Measurements from ENCODE around the gene PRKG1. TPM values are rescaled to one million over a fixed set of nuclear protein-coding genes. Genes with fewer than 3 reads are reported as not detected.

Gene PRKG1
- total RNA-seq, 1 donor from 2014 or later: 26.4 TPM

DNA sequence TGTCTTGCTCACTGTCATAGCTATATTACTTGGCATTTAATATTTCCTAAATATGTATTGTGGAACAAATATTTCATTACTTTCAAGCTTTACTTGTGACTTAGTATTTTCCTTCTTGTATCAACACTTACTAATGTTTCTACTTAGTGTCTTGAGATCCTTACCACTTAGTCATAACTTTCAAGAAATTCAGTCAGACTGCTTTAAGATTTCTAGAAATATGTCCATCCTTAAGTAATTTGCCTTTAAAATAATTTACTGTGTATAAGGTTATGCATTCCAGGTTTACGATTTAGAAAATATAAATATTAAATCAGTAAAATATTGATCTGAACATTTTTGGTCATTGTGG, 712.4 kb downstream of the PRKG1 start:
- no peak overlapping the region for H3K4me3 ChIP-seq
- H3K36me3 Mint-ChIP-seq: no peaks in the 10 kb centered on the region
- no peak overlapping the region for H2AFZ ChIP-seq (replicated peaks)
- no peaks in the 10 kb centered on the region for H4K20me1 ChIP-seq (ENCODE audit: low read depth)
- no peak overlapping the region for H3K4me2 ChIP-seq
- DNase-seq (ENCODE audit: low spot score): no peak
- H3K4me3 Mint-ChIP-seq: no peak overlapping the region
- no peak overlapping the region for H3K9ac ChIP-seq
- peaks cover 6% of the 10 kb centered on the region for H3K9me3 Mint-ChIP-seq
- peaks cover 16% of the 10 kb centered on the region for H3K4me1 Mint-ChIP-seq
- H3K79me2 ChIP-seq (ENCODE audit: low read depth): no peaks in the 10 kb centered on the region
- H3K36me3 ChIP-seq: no peaks in the 10 kb centered on the region
- no peaks in the 10 kb centered on the region for H3K27me3 Mint-ChIP-seq (ENCODE audit: insufficient read depth, low read depth)
- no peaks in the 10 kb centered on the region for H3K27me3 ChIP-seq
- TF ChIP-seq, protein P1, sequence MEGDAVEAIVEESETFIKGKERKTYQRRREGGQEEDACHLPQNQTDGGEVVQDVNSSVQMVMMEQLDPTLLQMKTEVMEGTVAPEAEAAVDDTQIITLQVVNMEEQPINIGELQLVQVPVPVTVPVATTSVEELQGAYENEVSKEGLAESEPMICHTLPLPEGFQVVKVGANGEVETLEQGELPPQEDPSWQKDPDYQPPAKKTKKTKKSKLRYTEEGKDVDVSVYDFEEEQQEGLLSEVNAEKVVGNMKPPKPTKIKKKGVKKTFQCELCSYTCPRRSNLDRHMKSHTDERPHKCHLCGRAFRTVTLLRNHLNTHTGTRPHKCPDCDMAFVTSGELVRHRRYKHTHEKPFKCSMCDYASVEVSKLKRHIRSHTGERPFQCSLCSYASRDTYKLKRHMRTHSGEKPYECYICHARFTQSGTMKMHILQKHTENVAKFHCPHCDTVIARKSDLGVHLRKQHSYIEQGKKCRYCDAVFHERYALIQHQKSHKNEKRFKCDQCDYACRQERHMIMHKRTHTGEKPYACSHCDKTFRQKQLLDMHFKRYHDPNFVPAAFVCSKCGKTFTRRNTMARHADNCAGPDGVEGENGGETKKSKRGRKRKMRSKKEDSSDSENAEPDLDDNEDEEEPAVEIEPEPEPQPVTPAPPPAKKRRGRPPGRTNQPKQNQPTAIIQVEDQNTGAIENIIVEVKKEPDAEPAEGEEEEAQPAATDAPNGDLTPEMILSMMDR (IDR thresholded peaks at IDR 0.05): no peak
- no peak for TF ChIP-seq EZH2phosphoT487 (IDR thresholded peaks at IDR 0.05)
- TF ChIP-seq EZH2 (IDR thresholded peaks at IDR 0.05): no peak
- peaks cover 15% of the 10 kb centered on the region for H3K4me1 ChIP-seq
- H3K27ac Mint-ChIP-seq: no peak overlapping the region
- H3K9me3 ChIP-seq (ENCODE audit: low read depth): peaks cover 3% of the 10 kb centered on the region
- H3K27ac ChIP-seq: no peak overlapping the region
- H3F3A ChIP-seq (ENCODE audit: low read depth): peaks cover 10% of the 10 kb centered on the region

DNA sequence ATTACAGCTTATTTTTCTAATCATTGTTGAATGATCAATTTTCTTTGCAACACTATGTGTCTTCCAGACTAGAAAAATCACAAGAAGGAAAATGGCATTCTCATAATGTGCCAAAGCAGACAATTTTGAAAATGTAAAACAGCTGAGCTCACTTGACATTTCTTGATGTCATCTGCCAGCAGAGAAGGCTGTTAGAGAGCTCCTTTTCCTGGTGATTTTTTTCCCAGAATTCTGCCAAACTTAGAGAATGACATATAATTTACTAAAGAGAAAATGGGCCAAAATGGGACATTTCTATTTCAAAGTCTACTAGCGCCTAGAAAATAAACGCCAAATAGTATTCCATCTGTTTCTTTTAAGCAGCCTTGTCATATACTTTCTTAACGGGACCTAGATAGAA, 714.0 kb downstream of the PRKG1 start:
- H3K4me3 Mint-ChIP-seq: no peak overlapping the region
- H3F3A ChIP-seq (ENCODE audit: low read depth): peaks cover 6% of the 10 kb centered on the region
- no peak overlapping the region for H3K27ac ChIP-seq
- H3K27me3 Mint-ChIP-seq (ENCODE audit: insufficient read depth, low read depth): no peaks in the 10 kb centered on the region
- no peak overlapping the region for H3K9ac ChIP-seq
- no peaks in the 10 kb centered on the region for H3K79me2 ChIP-seq (ENCODE audit: low read depth)
- no peaks in the 10 kb centered on the region for H3K27me3 ChIP-seq
- no peak overlapping the region for H3K4me3 ChIP-seq
- no peak overlapping the region for H3K27ac Mint-ChIP-seq
- H3K9me3 ChIP-seq (ENCODE audit: low read depth): peaks cover 8% of the 10 kb centered on the region
- no peak for DNase-seq (ENCODE audit: low spot score)
- H3K9me3 Mint-ChIP-seq: peaks cover 12% of the 10 kb centered on the region
- H3K4me1 Mint-ChIP-seq: peaks cover 14% of the 10 kb centered on the region
- H3K4me1 ChIP-seq: peaks cover 12% of the 10 kb centered on the region
- no peaks in the 10 kb centered on the region for H4K20me1 ChIP-seq (ENCODE audit: low read depth)
- TF ChIP-seq, protein P1 (IDR thresholded peaks at IDR 0.05): no peak
- H3K36me3 ChIP-seq: peaks cover 5% of the 10 kb centered on the region
- no peak overlapping the region for H3K4me2 ChIP-seq
- H2AFZ ChIP-seq (replicated peaks): no peak overlapping the region
- H3K36me3 Mint-ChIP-seq: no peaks in the 10 kb centered on the region

DNA sequence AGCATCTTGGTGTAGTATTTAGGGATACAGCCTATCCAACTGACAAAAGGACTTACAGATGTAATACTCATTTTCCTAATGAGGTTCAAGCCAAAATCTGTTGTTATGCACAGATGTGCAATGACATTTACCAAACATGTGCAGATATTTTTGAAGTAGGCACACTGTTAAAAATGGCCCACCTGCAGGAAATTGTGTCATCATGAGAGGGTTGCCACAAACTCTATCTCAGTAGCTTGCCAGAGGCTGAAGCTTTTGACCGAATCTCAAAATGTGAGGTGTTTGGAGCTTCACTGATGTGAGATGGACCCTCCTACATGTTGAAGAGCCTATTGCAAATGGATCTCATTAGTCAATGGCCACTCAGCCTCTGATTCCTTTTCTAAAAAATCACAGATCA, 714.8 kb downstream of the PRKG1 start:
- Mint-ChIP-seq H3K27ac (no peak overlapping the region), H3K9me3 (peaks cover 15% of the 10 kb centered on the region)

More for the DNA sequence above, 714.8 kb downstream of the PRKG1 start:
- Histone ChIP-seq H3K4me3 (no peak overlapping the region), H3K79me2 (ENCODE audit: low read depth) (no peaks in the 10 kb centered on the region), H3K27ac (no peak overlapping the region), H3K9ac (no peak overlapping the region), H3K27me3 (no peaks in the 10 kb centered on the region), H3K36me3 (peaks cover 5% of the 10 kb centered on the region), H3F3A (ENCODE audit: low read depth) (peaks cover 3% of the 10 kb centered on the region), H4K20me1 (ENCODE audit: low read depth) (no peaks in the 10 kb centered on the region), H3K4me2 (no peak overlapping the region), H3K9me3 (ENCODE audit: low read depth) (peaks cover 13% of the 10 kb centered on the region), H2AFZ (replicated peaks) (no peak overlapping the region), H3K4me1 (peaks cover 4% of the 10 kb centered on the region)
- no peak for DNase-seq (ENCODE audit: low spot score)
- no peaks in the 10 kb centered on the region for H3K36me3 Mint-ChIP-seq
- no peaks in the 10 kb centered on the region for H3K27me3 Mint-ChIP-seq (ENCODE audit: insufficient read depth, low read depth)
- peaks cover 6% of the 10 kb centered on the region for H3K4me1 Mint-ChIP-seq
- no peak overlapping the region for H3K4me3 Mint-ChIP-seq
- TF ChIP-seq EZH2 (IDR thresholded peaks at IDR 0.05) (no peak), EZH2phosphoT487 (IDR thresholded peaks at IDR 0.05) (no peak)
- TF ChIP-seq, protein P1 (IDR thresholded peaks at IDR 0.05): no peak
